NCI-H1417 treated with DMSO at 0.1 percent for 48 hours (cell line): ENCODE data around the gene DDX17.

ENCODE experiments used
- DNase-seq: peaks from one replicate; lab custom pipeline; 2025; lab: John Stamatoyannopoulos, UW

The DDX17 gene

DNA sequence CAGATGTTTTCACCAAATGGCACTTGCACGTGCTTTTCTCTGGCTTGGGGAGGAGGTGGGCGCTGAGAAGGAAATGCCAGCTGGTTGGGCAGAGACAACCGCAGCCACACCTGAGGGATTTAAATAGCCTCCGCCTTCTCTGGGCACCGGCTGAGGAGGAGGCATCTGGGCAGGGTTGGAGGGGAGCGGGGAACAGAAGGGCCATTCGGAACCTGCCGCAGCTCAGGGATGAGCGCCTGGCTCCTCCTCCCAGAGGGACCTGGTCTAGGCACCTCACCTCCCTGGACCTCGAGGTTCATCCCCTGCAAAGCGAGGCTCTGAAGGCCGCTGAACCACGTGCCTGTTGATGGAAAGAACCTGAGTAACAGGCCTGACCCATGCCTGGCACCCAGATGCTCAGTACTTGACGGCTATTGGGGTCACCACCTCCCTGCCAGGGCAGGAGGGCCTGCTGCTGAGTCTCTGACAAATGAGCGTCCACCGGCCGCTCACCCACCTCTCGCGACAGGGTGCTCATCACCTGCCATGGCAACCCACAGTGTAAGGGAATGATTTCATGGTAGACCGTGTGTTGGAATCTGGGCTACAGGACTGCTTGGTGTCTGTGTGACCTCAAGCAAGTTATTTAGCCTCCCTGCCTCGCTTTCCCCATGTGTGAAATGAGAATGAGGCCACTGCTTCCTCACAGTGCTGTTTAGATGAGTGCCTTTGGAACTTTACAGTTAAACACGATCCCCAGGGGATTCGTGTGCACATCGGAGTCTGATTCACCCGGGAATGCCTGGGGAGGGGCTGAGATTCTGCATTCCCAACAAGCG is 40.2 kb downstream of the DDX17 start:
- DNase-seq = no peak

DNA sequence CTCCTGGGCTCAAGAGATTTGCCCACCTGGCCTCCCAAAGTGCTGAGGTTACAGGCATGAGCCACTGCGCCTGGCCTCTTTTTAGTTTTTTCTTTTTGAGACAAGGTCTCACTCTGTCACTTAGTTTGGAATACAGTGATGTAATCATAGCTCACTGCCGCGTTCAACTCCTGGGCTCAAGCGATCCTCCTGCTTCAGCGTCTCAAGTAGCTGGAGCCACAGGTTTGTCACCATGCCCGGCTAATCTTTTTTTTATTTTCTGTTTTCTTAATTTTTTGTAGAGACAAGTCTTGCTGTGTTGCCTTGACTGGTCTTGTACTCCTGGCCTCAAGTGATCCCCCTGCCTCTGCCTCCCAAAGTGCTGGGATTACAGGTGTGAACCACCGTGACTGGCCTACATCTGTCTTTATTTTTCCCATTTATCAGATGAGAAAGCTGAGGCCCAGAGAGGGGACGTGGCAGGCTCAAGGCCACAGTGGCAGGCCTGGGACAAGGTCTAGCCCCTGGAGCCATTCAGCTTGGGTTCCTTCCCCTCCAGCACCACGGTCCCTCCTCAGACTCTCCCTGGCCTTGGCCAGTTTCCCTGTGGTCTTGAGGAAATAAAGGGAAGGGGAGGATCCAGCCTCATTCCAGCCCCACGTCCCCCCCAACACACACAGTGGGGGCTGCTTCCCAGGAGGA is 41.0 kb downstream of the DDX17 start:
- no peak for DNase-seq

GRCh38 chr22:38462960-38463784 is 42.9 kb downstream of the DDX17 start:
- no peak for DNase-seq

DNA sequence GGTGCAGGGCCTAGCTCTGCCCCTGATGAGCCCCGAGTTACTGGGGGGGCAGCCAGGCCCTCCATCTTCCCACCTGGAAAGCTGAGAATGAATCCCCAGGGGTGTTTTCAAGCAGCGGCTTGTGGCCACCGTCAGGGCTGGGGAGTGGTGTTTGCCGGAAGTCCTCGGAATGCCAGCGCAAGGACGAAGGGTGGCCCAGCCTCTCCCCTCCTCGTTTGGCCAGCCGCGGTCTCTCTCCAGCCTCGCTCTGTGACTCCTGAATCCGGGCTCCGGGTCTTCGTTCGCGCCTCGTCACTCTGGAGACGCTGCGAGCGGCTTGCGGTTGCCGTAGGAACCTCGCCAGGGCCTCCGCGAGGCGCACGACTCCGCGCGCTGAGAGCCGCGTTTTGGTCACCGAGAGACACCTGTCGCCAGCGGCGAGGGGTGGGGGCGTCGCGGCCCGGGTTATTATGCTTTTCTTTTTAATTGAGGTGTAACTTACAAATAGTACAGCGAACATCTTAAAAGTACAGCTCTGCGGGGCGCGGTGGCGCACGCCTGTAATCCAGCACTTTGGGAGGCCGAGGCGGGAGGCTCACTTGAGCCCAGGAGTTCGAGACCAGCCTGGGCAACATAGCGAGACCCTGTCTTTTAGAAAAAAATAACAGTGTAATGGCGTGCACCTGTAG is 44.6 kb downstream of the DDX17 start:
- peak; percentile 56 for DNase-seq

DNA sequence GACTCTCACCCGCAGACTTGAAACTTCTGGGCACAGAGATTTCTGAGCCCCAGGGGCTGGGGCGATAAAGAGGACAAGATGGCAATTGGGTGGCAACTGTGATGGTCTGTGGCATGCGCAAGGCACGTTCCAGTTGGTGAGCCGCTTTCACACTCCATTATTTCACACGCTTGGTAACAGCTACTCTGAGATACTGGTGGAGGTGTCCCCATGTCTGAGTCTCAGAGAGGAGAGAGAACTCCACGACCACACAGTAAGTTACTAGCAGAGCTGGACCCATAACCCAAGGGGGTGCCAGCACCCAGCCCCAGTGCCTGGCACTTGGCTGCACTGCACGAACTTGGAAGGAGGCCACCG is 45.1 kb downstream of the DDX17 start:
- DNase-seq = no peak

GRCh38 chr22:38460426-38460840 is 45.7 kb downstream of the DDX17 start:
- no peak for DNase-seq

GRCh38 chr22:38456841-38457699 is 49.0 kb downstream of the DDX17 start:
- no peak for DNase-seq

- DNase-seq = no peak
Observed at GRCh38 chr22:38456272-38456835, 49.8 kb downstream of the DDX17 start.

- DNase-seq = no peak
Observed at GRCh38 chr22:38455530-38456271, 50.4 kb downstream of the DDX17 start.

DNA sequence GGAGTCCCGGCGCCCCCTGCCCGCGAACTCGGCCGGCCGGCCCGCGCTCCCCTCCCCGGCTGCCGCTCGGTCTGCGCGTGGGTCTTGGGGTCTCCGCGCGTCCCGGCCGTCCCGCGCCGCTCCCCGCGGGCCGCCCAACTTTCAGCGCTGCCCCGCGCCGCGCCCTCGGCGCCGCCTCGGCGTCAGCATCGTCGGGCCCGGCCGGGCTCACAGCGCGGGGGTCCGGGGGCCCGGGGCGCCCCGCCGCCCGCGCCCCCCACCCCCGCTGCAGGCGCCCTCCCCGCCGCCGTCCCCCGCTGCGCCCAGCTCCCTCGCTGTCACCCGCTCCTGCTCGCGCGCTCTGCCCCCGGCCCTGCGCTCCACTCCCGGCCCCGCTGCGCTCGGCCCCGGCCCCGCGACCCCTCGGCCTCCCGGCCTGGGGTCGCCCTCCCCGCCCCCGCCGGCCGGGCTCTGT is 51.0 kb downstream of the DDX17 start, which contains the start of gene KCNJ4:
KCNJ4 (minus strand) TSS at position 124 of the 454 bp plus-strand sequence. CDS start 27,067 bp downstream, outside the sequence.
- DNase-seq = no peak

- no peak for DNase-seq
Observed at GRCh38 chr22:38454353-38455075, 51.6 kb downstream of the DDX17 start.

GRCh38 chr22:38453996-38454352 is 52.1 kb downstream of the DDX17 start:
- no peak for DNase-seq

GRCh38 chr22:38453066-38453672 is 52.9 kb downstream of the DDX17 start:
- no peak for DNase-seq

DNA sequence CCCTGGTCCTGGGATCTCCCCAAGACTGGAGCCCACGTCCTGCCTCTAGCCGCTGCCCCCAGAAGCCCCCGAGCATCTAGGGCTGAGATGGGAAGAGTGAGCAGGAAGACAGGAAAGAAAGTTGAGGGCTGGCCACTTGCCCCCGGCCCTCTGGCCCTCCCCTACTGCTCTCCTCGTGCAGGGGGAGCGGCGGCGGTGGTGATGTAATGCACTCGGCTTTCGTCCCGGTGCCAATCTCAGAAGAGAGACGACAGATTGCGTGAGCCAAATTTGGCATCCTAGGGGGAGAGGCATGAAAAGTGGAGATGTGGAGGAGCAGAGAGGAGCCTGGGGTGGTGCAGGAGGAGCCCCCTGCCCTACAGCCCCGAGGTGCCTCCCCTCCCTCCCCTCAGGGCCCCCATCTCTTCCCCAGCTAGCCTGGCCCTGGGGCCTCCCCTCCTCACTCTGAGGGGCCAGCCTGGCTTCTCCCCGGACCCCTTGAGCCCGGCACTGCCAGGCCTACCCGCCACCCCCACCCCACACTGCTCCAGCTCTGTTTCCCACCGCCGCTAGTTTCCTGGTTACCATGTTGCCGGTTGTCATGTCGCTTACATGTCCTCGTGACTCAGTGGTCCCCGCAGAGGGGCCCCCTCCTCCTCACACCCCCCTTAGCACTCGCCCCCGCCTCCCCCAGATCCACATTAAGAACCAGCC is 53.6 kb downstream of the DDX17 start:
- DNase-seq = no peak

- no peak for DNase-seq
Observed at GRCh38 chr22:38451864-38452263, 54.2 kb downstream of the DDX17 start.

DNA sequence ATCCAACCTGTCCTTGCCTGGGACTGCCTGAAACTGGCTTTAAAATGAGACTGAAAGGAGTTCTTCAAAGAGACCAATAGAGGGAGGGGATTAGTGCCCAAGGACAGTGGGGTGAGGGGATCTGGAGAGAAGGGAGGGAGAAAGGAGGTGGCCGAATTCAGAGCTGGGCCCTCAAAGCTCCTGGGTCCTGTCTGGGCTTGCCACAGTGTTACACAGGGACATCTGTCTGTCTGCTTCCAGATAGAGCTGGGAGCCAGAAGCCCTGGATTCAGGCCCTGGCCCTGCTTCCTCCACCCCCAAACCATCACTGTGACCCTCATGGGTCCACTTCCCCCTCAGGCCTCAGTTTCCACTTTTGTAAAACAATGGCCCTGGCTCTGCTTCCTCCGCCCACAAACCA is 54.7 kb downstream of the DDX17 start:
- DNase-seq = no peak

DNA sequence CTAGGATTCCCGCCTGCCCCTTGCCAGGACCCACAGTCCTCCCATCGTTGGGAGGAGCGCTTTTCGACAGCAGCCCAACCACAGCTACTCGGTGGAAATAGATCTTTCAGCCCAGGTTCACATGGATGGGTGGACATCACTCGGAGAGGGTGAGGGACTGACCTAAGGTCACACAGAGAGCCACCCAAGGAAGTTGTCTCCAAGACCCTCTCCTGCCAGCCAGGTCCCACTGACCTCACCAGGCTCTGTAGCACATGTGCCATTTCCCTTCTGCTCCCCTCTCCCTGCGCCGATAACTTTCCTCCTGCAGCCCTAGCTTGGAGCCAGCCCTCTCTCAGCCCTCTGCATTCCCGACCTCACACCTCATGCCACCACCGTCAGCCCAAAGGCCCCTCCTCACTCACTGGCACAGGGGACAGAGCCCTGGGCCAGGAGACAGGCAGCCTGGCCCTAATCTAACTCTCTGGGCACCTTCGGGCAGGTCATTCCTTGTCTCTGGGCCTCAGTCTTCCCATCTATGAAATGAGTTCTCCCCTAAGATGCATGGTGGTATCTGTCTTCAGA is 55.8 kb downstream of the DDX17 start:
- DNase-seq = no peak

DNA sequence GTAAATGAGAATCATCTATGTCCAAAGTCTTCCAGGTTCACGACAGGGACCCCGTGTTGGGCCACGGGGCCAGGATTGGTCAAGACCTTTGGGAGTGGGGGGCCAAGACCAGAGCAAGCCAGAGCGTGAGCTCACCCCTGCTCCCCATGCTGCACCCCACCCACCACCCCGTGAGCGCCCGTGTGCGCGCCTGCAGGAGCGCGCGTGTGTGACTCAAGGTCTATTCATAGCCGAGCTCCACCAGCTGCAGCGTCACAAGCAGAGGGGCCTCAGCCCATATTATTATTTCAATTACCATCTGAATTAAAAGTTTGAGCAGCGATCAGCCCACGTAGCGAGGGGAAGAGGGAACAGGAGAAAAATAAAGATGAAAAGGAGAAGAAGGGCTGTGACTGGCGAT is 56.3 kb downstream of the DDX17 start:
- DNase-seq = no peak
